Gastroesophageal sphincter (tissue), 3 donors: Measurements from ENCODE around the gene NBPF1.
"Not testable (repeated sequence)": the region's sequence is repeated elsewhere in the genome, so short reads cannot be mapped to it uniquely, and the experiment has no call there.

Source experiments
- CTCF ChIP-seq, 4 experiments: fragments of 200-600 bp in 2 of 4; fragments of 450-650 bp in 2 of 4; sonication (generic) in 1 of 4; IDR thresholded peaks; one replicate each; pipeline ENCODE4 v1.5.1; 2017 to 2019; ENCODE audit warnings: antibody characterized with exemption in 4 of 4, mild to moderate bottlenecking in 2 of 4, moderate library complexity in 2 of 4
- EP300 ChIP-seq: sonication (generic); formaldehyde crosslinking; IDR thresholded peaks from one replicate; pipeline ENCODE4 v1.6.1; 2017; ENCODE audit warnings: antibody characterized with exemption, mild to moderate bottlenecking
- POLR2A ChIP-seq, 2 donors: fragments of 450-650 bp; IDR thresholded peaks; one replicate each; pipeline ENCODE4 v1.6.1; 2017; ENCODE audit warnings: antibody characterized with exemption in 2 of 2, mild to moderate bottlenecking in 2 of 2, moderate library complexity in 1 of 2
- POLR2AphosphoS5 ChIP-seq: sonication (generic); formaldehyde crosslinking; IDR thresholded peaks from one replicate; pipeline ENCODE4 v1.6.1; 2017; ENCODE audit warnings: antibody characterized with exemption

- TF ChIP-seq CTCF (IDR thresholded peaks at IDR 0.05); EP300; POLR2A (IDR thresholded peaks at IDR 0.05); POLR2AphosphoS5: not testable (repeated sequence)
These were observed 33.4 kb upstream of the NBPF1 start for GRCh38 chr1:16646716-16647115.
